Measurements from ENCODE around the gene BCR. TPM values are rescaled to one million over a fixed set of nuclear protein-coding genes. Genes with fewer than 3 reads are reported as not detected.

BCR gene
- total and polyA plus RNA-seq, 2 of the 4 experiments (the other 2 are of a cell fraction): 28.9 to 44.6 TPM

- Histone ChIP-seq H3K36me3 (ENCODE audit: control insufficient read depth, insufficient read depth, low read length) (peaks cover 34% of the 10 kb centered on the region), H3K4me3 (ENCODE audit: insufficient read depth, low read depth, low read length) (no peak overlapping the region), H4K91ac (ENCODE audit: insufficient read depth, low read depth, low read length) (no peak overlapping the region), H4K8ac (ENCODE audit: low read depth in 2 of 2, low read length in 2 of 2) (no peak overlapping the region), H3K4me2 (ENCODE audit: low read depth, low read length) (no peak overlapping the region), H2AK5ac (ENCODE audit: low read depth, low read length) (no peak overlapping the region), H3K9me3 (ENCODE audit: control insufficient read depth, insufficient read depth, low read length) (no peaks in the 10 kb centered on the region), H3K27ac (ENCODE audit: insufficient read depth, low read length) (no peak overlapping the region), H3K23ac (ENCODE audit: low read depth, low read length) (no peak overlapping the region), H2AFZ (replicated peaks; ENCODE audit: low read length, poor library complexity) (no peak overlapping the region), H4K20me1 (ENCODE audit: insufficient read depth, low read length) (peaks cover 8% of the 10 kb centered on the region; the same call in 1 of the 2 replicates), H4K5ac (ENCODE audit: low read depth, low read length) (no peak overlapping the region), H3K4ac (ENCODE audit: low read depth, low read length) (no peak overlapping the region), H3K56ac (ENCODE audit: extremely low read depth, insufficient read depth, low read length) (no peak overlapping the region), H3K27me3 (ENCODE audit: control insufficient read depth, insufficient read depth, low read length) (no peaks in the 10 kb centered on the region), H3K79me1 (ENCODE audit: low read depth in 1 of 2, low read length in 2 of 2) (peaks cover 0 to 6% of the 10 kb centered on the region in 2 experiments; a peak in 1 of 4 replicates), H2BK15ac (ENCODE audit: low read depth, low read length) (no peak overlapping the region), H3K4me1 (ENCODE audit: control insufficient read depth, insufficient read depth, low read length) (peaks cover 3% of the 10 kb centered on the region; the same call in 1 of the 2 replicates), H2BK120ac (ENCODE audit: low read depth, low read length) (no peak overlapping the region), H2BK20ac (ENCODE audit: low read depth, low read length) (no peak overlapping the region), H3K18ac (ENCODE audit: low read depth, low read length) (no peak overlapping the region), H3K9ac (ENCODE audit: low read depth, low read length) (no peak overlapping the region), H2BK5ac (ENCODE audit: low read depth, low read length, poor library complexity, severe bottlenecking) (no peak overlapping the region), H3K14ac (replicated peaks; ENCODE audit: low read depth, low read length) (no peak overlapping the region), H3K9me1 (ENCODE audit: insufficient read depth, low read length) (peaks cover 9% of the 10 kb centered on the region; the same call in 1 of the 2 replicates), H2AK9ac (replicated peaks; ENCODE audit: low read depth, low read length, poor library complexity) (no peak overlapping the region)
- WGBS, 2 experiments (ENCODE audit: extremely low coverage in 2 of 2, insufficient read length in 1 of 2): no CpG with 5 or more reads among the region's 10 CpGs
- ATAC-seq (ENCODE audit: low read depth): no peak
- TF ChIP-seq CEBPB (IDR thresholded peaks at IDR 0.05; ENCODE audit: low read depth, low read length) (no peak), NFE2L2 (IDR thresholded peaks at IDR 0.05; ENCODE audit: low read depth, low read length) (no peak), RCOR1 (IDR thresholded peaks at IDR 0.05; ENCODE audit: insufficient replicate concordance, low read length) (no peak), CHD1 (IDR thresholded peaks at IDR 0.05; ENCODE audit: low read depth, low read length) (no peak), MAFK (IDR thresholded peaks at IDR 0.05; ENCODE audit: low read depth, low read length) (no peak), BHLHE40 (IDR thresholded peaks at IDR 0.05; ENCODE audit: low read depth, low read length) (no peak), USF2 (IDR thresholded peaks at IDR 0.05; ENCODE audit: low read depth, low read length) (no peak), FOS (IDR thresholded peaks at IDR 0.05; ENCODE audit: low read depth, low read length) (no peak), RAD21 (IDR thresholded peaks at IDR 0.05; ENCODE audit: low read length) (no peak), CTCF (conservative IDR thresholded peaks at IDR 0.05; ENCODE audit: low read depth, low read length) (no peak), ELK1 (IDR thresholded peaks at IDR 0.05; ENCODE audit: borderline replicate concordance, low read depth, low read length) (no peak), POLR2A (IDR thresholded peaks at IDR 0.05; ENCODE audit: low read depth, low read length) (no peak), RFX5 (IDR thresholded peaks at IDR 0.05; ENCODE audit: low read depth, low read length) (no peak), MAZ (IDR thresholded peaks at IDR 0.05; ENCODE audit: borderline replicate concordance, low read depth, low read length) (no peak), SMC3 (IDR thresholded peaks at IDR 0.05; ENCODE audit: low read depth, low read length) (no peak), MXI1 (IDR thresholded peaks at IDR 0.05; ENCODE audit: borderline replicate concordance, low read depth, low read length) (no peak)
- ChIA-PET POLR2A (ENCODE audit: unreplicated experiment) (no interaction called here), CTCF (no interaction called here)
- dilution Hi-C loops (cut with HindIII; ENCODE audit: low sequenced_read_pairs, unreplicated experiment): no loop called here
- no peak for DNase-seq
- in situ Hi-C loops (cut with MboI; ENCODE audit: low sequenced_read_pairs): no loop called here
- intact Hi-C loops (cut with micrococcal nuclease): no loop called here
- BruUV-seq (replicated peaks): no TSS peak
These were observed 81.7 kb downstream of the BCR start for GRCh38 chr22:23261900-23262450.

Measured in IMR-90 (cell line).